GM12875 (cell line): ENCODE results near the gene ZBED6.

Source experiments
- H3K4me3 ChIP-seq: one replicate; pipeline ENCODE4 v1.5.1; 2011; ENCODE audit warnings: low read depth, low read length, control low read depth
- TF ChIP-seq, protein P1 (sequence below): IDR thresholded peaks from 2 replicates; pipeline ENCODE4 v1.5.1; 2011; ENCODE audit warnings: low read depth, mild to moderate bottlenecking, control low read depth, inconsistent platforms, low read length, moderate library complexity, borderline replicate concordance; ENCODE audit not compliant: insufficient read depth

The ZBED6 gene

DNA sequence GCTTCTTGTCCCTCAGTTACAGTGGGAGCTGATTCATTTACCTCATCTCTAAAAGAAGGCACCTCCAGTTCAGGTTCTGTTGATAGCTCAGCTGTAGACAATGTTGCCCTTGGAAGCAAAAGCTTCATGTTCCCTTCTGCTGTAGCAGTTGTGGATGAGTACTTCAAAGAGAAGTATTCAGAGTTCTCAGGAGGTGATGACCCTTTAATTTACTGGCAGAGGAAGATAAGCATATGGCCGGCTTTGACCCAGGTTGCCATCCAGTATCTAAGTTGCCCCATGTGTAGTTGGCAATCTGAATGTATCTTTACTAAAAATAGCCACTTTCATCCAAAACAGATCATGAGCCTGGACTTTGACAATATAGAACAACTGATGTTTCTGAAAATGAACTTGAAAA lies 4.5 kb downstream of the ZBED6 start:
- H3K4me3 ChIP-seq = no peak overlapping the region
- TF ChIP-seq, protein P1, sequence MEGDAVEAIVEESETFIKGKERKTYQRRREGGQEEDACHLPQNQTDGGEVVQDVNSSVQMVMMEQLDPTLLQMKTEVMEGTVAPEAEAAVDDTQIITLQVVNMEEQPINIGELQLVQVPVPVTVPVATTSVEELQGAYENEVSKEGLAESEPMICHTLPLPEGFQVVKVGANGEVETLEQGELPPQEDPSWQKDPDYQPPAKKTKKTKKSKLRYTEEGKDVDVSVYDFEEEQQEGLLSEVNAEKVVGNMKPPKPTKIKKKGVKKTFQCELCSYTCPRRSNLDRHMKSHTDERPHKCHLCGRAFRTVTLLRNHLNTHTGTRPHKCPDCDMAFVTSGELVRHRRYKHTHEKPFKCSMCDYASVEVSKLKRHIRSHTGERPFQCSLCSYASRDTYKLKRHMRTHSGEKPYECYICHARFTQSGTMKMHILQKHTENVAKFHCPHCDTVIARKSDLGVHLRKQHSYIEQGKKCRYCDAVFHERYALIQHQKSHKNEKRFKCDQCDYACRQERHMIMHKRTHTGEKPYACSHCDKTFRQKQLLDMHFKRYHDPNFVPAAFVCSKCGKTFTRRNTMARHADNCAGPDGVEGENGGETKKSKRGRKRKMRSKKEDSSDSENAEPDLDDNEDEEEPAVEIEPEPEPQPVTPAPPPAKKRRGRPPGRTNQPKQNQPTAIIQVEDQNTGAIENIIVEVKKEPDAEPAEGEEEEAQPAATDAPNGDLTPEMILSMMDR = no peak

DNA sequence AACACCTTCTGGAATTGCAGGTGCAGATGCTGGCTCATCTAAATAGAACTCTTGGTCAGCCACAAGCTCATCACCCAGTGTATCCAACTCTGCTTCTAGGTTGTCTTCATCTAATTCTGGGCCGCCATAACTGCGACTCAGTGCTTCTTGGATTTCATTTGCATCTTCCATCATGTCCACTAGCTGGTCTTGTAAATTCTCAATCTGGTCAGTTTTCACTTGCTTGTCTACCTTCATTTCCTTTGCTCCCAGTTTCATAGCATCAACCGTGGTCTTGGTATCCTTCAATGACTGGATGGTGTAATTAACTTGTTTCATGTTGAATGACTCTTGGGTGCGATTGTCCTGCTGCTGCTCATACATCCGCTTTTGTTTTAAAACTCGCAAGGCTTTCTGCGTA lies 10.3 kb downstream of the ZBED6 start:
- no peak overlapping the region for H3K4me3 ChIP-seq
- TF ChIP-seq, protein P1 = no peak

DNA sequence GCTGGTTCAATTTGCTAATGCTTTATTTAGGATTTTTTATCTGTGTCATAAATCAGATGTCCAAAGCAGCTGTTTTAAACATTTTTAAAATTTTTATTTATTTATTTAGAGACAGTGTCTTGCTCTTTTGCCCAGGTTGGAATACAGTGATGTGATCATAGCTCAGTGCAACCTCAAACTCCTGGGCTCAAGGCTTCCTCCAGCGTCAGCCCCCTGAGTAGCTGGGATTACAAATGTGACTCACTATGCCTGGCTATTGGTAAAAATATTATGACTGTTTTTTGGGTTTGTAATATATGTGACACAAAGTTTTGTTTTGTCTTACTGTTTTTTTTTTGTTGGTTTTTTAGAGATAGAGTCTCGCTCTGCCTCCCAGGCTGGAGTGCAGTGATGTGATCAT lies 11.8 kb downstream of the ZBED6 start:
- TF ChIP-seq, protein P1 = no peak
- H3K4me3 ChIP-seq = no peak overlapping the region

DNA sequence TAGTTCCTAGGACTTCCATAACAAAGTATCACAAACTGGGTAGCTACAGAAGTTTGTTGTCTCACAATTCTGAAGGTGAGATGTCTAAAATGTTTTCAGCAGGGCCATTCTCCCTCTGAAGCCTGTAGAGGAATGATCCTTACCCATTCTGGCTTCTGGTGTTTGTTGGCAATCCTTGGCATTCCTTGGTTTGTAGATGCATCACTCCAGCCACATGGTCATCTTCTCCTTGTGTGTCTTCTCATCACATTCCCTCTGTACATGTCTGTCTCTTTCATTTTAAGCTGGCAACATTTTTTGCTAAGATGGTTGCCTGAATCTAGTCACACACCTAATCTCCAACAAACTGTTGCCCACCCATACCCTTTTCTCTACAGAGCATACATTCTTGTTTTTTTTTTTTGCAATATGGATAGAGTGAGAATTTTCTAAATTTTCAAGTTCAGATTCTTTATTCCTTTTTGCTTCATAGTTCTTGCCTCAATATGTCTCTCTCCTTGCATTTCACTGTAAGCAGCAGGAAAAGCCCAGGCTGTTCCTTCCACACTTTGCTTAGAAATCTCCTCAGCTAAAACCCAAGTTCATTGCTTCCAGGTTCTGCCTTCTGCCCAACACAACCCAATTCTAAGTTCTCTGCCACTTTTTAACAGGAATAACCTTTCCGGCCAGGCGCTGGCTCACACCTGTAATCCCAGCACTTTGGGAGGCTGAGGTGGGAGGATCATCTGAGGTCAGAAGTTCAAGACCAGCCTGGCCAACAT lies 18.3 kb downstream of the ZBED6 start:
- TF ChIP-seq, protein P1 = no peak
- H3K4me3 ChIP-seq = no peak overlapping the region

DNA sequence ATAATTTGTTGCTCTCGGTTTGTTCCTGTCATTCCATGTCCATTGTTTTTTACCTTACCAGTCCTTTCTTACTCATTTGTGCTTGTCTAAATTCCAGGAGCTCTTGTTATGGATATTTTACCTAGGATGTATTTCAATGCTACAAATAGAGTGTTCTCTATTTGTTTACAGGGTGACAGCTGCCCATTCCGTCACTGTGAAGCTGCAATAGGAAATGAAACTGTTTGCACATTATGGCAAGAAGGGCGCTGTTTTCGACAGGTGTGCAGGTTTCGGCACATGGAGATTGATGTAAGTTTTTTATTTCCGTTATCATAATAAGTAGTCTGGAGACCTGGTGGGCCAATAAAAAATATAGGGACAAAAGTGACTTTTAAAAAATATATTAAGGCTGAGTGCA lies 23.0 kb downstream of the ZBED6 start:
- no peak overlapping the region for H3K4me3 ChIP-seq
- TF ChIP-seq, protein P1 = no peak

DNA sequence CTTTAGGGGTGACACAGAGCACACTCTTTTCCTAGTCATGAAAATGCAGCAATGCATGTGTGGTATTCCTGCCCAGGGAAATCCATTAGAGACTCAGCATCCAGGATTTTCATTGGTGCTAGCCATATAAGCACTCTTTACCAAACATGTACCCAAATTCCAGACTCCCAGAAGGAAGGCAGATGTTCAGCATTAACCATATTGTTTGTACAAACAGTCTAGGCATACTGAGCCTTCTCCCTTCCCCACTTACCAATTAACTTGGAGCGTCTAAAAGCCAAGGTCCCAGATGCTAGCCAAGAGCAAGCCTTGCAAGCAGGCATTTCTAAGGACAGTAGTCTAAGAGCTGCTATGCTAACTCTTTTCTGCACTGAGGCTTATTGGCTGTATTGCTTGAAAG lies 27.9 kb downstream of the ZBED6 start:
- no peak overlapping the region for H3K4me3 ChIP-seq
- TF ChIP-seq, protein P1 = no peak

DNA sequence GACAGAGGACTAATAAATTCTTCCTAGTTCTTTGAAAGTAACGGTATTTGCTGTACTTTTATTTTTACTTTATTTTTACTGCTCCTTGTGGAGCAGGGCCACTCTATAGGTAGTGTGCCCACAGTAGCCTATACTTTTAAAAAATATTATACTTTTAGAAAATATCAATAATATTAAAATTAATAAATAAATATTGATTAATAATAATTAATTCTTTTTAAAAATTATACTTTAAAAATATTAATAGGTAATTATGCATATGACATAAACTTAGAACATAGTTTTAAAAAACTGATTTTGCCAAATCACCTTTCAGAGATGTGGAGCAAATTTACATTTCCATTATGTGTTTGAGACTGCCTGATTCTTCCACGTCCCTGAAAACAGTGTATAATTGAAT lies 30.8 kb downstream of the ZBED6 start:
- TF ChIP-seq, protein P1 = no peak
- H3K4me3 ChIP-seq = no peak overlapping the region
